ENCODE results near the gene TBC1D26.

Gene TBC1D26

GRCh38 chr17:15742051-15742795 is 10.1 kb downstream of the TBC1D26 start:
- TF ChIP-seq POLR2AphosphoS5 (IDR thresholded peaks at IDR 0.05; ENCODE audit: low read depth, low read length) = no peak
- no peak for TF ChIP-seq FOXP2 (optimal IDR thresholded peaks at IDR 0.05; ENCODE audit: borderline replicate concordance, extremely low read depth, extremely low read length, insufficient read depth)
- TF ChIP-seq REST (IDR thresholded peaks at IDR 0.05; ENCODE audit: insufficient read depth in 1 of 2, low read depth in 2 of 2, low read length in 2 of 2) = no peak
- TF ChIP-seq SIN3A (IDR thresholded peaks at IDR 0.05; ENCODE audit: borderline replicate concordance, insufficient read depth, low read length) = no peak
- no peak for TF ChIP-seq TAF1 (IDR thresholded peaks at IDR 0.05; ENCODE audit: borderline replicate concordance, insufficient read depth, low read length)

GRCh38 chr17:15742921-15743320 is 10.8 kb downstream of the TBC1D26 start:
- TF ChIP-seq FOXP2 (optimal IDR thresholded peaks at IDR 0.05; ENCODE audit: borderline replicate concordance, extremely low read depth, extremely low read length, insufficient read depth) = no peak
- no peak for TF ChIP-seq TAF1 (IDR thresholded peaks at IDR 0.05; ENCODE audit: borderline replicate concordance, insufficient read depth, low read length)
- TF ChIP-seq REST (IDR thresholded peaks at IDR 0.05; ENCODE audit: insufficient read depth in 1 of 2, low read depth in 2 of 2, low read length in 2 of 2) = no peak

GRCh38 chr17:15744074-15744676 is 12.1 kb downstream of the TBC1D26 start:
- no peak for TF ChIP-seq FOXP2 (optimal IDR thresholded peaks at IDR 0.05; ENCODE audit: borderline replicate concordance, extremely low read depth, extremely low read length, insufficient read depth)
- TF ChIP-seq POLR2AphosphoS5 (IDR thresholded peaks at IDR 0.05; ENCODE audit: low read depth, low read length) = no peak
- no peak for TF ChIP-seq SIN3A (IDR thresholded peaks at IDR 0.05; ENCODE audit: borderline replicate concordance, insufficient read depth, low read length)
- TF ChIP-seq TAF1 (IDR thresholded peaks at IDR 0.05; ENCODE audit: borderline replicate concordance, insufficient read depth, low read length) = no peak
- TF ChIP-seq REST (IDR thresholded peaks at IDR 0.05; ENCODE audit: insufficient read depth in 1 of 2, low read depth in 2 of 2, low read length in 2 of 2) = no peak

- TF ChIP-seq REST (IDR thresholded peaks at IDR 0.05; ENCODE audit: insufficient read depth in 1 of 2, low read depth in 2 of 2, low read length in 2 of 2) (no peak), FOXP2 (optimal IDR thresholded peaks at IDR 0.05; ENCODE audit: borderline replicate concordance, extremely low read depth, extremely low read length, insufficient read depth) (no peak), SIN3A (IDR thresholded peaks at IDR 0.05; ENCODE audit: borderline replicate concordance, insufficient read depth, low read length) (no peak), TAF1 (IDR thresholded peaks at IDR 0.05; ENCODE audit: borderline replicate concordance, insufficient read depth, low read length) (no peak), POLR2AphosphoS5 (IDR thresholded peaks at IDR 0.05; ENCODE audit: low read depth, low read length) (no peak)
Measured at GRCh38 chr17:15744885-15745284, 12.8 kb downstream of the TBC1D26 start.

Measured in PFSK-1 (cell line).